ENCODE data around the gene ADAMTS12. TPM values are rescaled to one million over a fixed set of nuclear protein-coding genes. Genes with fewer than 3 reads are reported as not detected.

Gene ADAMTS12
- total RNA-seq, 2 donors from 2014 or later, result 2.3 to 8.9 TPM

DNA sequence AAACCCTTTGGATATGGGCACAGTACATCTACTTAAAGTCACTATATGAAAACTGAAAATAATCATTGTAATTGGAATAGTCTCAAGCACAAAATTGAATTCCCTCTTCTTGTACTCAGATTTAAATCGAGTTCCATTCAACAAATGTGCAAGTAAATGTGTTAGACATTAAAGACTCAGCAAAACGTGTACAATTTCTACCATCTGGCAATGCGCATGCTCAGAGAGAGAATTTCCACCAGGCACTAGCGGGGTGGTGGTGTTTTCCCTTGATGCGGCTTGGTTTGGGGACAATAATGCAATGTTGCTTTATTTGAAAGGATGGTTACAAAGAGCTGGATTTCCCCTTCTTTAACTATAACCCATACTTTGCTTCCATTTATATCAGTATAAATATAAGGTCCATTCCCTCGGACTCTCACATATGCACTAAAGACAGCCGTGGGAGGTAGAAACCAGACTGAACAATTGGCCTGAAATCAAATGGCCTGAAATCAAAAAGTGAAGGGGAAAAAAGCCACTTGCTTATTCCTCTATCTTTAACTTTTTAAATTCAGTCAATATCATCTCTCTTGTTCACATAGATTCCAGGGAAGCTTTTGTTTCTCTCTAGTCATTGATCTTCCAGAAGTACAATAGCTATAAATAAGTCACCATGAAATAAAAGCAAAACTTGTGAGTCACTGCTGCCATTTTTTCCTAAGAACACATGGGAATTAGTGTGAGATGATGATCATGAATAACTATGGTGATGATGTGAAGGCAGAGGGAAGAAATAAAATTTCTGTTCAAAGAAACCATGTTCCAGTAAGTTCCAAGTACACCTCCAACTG, 59.2 kb downstream of the ADAMTS12 start:
- DNase-seq (no peak), ATAC-seq (no peak)
- Histone ChIP-seq H3K4me3 (no peak overlapping the region), H3K36me3 (replicated peaks in 1 of 2; ENCODE audit: insufficient read depth in 1 of 2, low read depth in 2 of 2) (no peaks in the 10 kb centered on the region), H3K27me3 (no peaks in the 10 kb centered on the region), H3K4me1 (no peaks in the 10 kb centered on the region), H3K27ac (no peak overlapping the region), H3K9me3 (no peaks in the 10 kb centered on the region)
- intact Hi-C loops (cut with DNase I), result no loop called here
- TF ChIP-seq CTCF (IDR thresholded peaks at IDR 0.05) (no peak), POLR2A (IDR thresholded peaks at IDR 0.05) (no peak)
- 62 to 64% methylated on average over 7 of the region's 7 CpGs for WGBS, 2 donors

GRCh38 chr5:33831041-33831440, 60.7 kb downstream of the ADAMTS12 start:
- DNase-seq, result no peak
- Histone ChIP-seq H3K9me3 (no peaks in the 10 kb centered on the region), H3K4me3 (no peak overlapping the region), H3K36me3 (replicated peaks in 1 of 2; ENCODE audit: insufficient read depth in 1 of 2, low read depth in 2 of 2) (no peaks in the 10 kb centered on the region), H3K4me1 (no peaks in the 10 kb centered on the region), H3K27me3 (no peaks in the 10 kb centered on the region), H3K27ac (no peak overlapping the region)
- TF ChIP-seq CTCF (IDR thresholded peaks at IDR 0.05) (no peak), POLR2A (IDR thresholded peaks at IDR 0.05) (no peak)
- intact Hi-C loops (cut with DNase I), result no loop called here
- ATAC-seq, result no peak
- WGBS, 2 donors, result 65 to 86% methylated on average over 1 of the region's 1 CpG

- TF ChIP-seq POLR2A (IDR thresholded peaks at IDR 0.05) (no peak), CTCF (IDR thresholded peaks at IDR 0.05) (no peak)
- no peaks in the 10 kb centered on the region for H3K27me3 ChIP-seq
- no peaks in the 10 kb centered on the region for H3K9me3 ChIP-seq
- no peaks in the 10 kb centered on the region for H3K4me1 ChIP-seq
- H3K27ac ChIP-seq, result no peak overlapping the region
- peak in 1 of 4 donors; percentile 8 for DNase-seq
- H3K36me3 ChIP-seq (replicated peaks in 1 of 2; ENCODE audit: insufficient read depth in 1 of 2, low read depth in 2 of 2), result no peaks in the 10 kb centered on the region
- intact Hi-C loops (cut with DNase I), result no loop called here
- WGBS, 2 donors, result 47 to 66% methylated on average over 1 of the region's 1 CpG
- H3K4me3 ChIP-seq, result no peak overlapping the region
- ATAC-seq, result no peak
Measured at GRCh38 chr5:33829430-33829829, 62.4 kb downstream of the ADAMTS12 start.

DNA sequence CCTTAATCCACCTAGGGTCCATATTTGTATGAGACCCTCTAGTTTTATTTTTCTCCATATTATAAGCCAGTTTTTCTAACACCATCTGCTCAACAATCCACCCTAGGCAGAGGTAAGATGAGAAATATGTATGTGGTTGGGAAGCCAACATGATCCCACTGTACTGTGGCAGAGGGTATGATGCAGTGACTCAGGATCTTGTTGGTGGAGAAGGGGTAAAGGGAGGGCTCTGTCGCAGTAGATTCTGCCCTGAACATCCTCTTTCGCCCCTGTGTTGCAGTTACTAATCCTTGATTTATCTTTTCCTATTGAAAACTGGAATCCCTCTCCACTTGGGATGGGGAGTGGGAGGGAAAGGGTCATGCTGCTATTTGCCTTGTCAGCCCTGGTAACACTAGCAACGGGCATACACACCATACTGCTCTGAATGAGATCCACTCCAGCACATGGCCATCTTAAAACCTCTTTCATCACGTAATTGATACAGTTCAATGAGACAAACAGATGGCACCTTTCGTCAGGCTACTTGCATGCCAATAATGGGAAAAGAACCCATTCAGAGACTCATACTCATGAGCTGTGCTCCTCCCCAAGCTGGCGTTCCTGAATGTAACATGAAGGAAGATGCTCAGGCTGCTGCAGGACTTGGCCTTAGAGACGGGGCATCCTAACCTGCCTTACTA, 63.0 kb downstream of the ADAMTS12 start:
- intact Hi-C loops (cut with DNase I), result no loop called here
- Histone ChIP-seq H3K27me3 (no peaks in the 10 kb centered on the region), H3K9me3 (no peaks in the 10 kb centered on the region), H3K4me1 (no peaks in the 10 kb centered on the region), H3K4me3 (no peak overlapping the region), H3K27ac (no peak overlapping the region), H3K36me3 (replicated peaks in 1 of 2; ENCODE audit: insufficient read depth in 1 of 2, low read depth in 2 of 2) (no peaks in the 10 kb centered on the region)
- DNase-seq (no peak), ATAC-seq (no peak)
- 51 to 63% methylated on average over 7 of the region's 7 CpGs for WGBS, 2 donors
- TF ChIP-seq CTCF (IDR thresholded peaks at IDR 0.05), result no peak
- TF ChIP-seq POLR2A (IDR thresholded peaks at IDR 0.05), result no peak

Measured in body of pancreas (tissue), 4 donors.